Dendritic cell treated with granulocyte-macrophage colony-stimulating factor and Interleukin-4, amounts not matched to agents 40 ng/mL and 50 ng/mL, for 4 days (primary cell): Measurements from ENCODE around the gene APOBR.
"Not testable (repeated sequence)": the region's sequence is repeated elsewhere in the genome, so short reads cannot be mapped to it uniquely, and the experiment has no call there.

Experiments
- H3K27ac Mint-ChIP-seq: one replicate; pipeline ENCODE4 v1.8.0; 2022; ENCODE audit warnings: mild to moderate bottlenecking, mixed read lengths
- H3K27me3 Mint-ChIP-seq: one replicate; pipeline ENCODE4 v1.8.0; 2022; ENCODE audit warnings: mild to moderate bottlenecking, mixed read lengths
- H3K36me3 Mint-ChIP-seq: one replicate; pipeline ENCODE4 v1.8.0; 2022; ENCODE audit warnings: low read depth, mixed read lengths
- H3K4me1 Mint-ChIP-seq: one replicate; pipeline ENCODE4 v1.8.0; 2022; ENCODE audit warnings: low read depth, mixed read lengths
- H3K4me3 Mint-ChIP-seq: one replicate; pipeline ENCODE4 v1.8.0; 2022; ENCODE audit warnings: mild to moderate bottlenecking, moderate library complexity, mixed read lengths
- H3K9me3 Mint-ChIP-seq: one replicate; pipeline ENCODE4 v1.8.0; 2022; ENCODE audit warnings: mixed read lengths
- intact Hi-C: fragments of 100-400 bp; cut with micrococcal nuclease; formaldehyde crosslinking; loops from one replicate; pipeline ENCODE4 v1.15.0; 2022

The APOBR gene

DNA sequence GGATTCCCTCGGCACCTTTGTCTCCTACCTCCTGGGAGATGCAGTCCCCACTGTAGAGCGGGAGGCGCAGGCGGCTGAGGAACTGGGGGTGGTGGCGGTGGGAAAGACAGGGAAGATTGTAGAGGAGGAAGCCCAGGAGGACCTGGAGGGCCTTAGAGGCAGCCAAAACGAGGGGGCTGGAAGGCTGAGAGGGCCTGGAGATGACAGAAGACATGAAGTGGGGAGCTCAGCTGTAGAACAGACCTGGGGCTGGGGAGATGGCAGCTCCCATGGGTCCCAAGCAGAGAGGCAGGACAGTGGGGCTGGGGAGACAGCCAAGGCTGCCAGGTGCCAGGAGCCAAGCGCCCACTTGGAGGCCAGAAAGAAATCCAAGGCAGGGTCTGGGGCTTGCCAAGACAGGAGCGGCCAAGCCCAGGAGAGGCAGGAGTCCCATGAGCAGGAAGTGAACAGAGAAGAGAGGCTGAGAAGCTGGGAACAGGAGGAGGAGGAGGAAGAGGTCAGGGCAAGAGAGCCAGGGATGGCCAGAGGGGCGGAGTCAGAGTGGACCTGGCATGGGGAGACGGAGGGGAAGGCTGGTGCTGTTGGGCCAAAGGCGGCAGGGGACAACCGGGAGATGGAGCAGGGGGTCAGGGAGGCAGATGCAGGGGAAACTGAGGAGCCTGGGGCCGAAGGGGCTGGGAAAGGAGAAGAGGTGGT is 803 bp downstream of the APOBR start:
- Mint-ChIP-seq H3K4me1 (peaks cover 71% of the 10 kb centered on the region), H3K36me3 (peaks cover 62% of the 10 kb centered on the region), H3K4me3 (peak overlapping the region; percentile 88), H3K27ac (peak overlapping the region; percentile 96), H3K9me3 (no peaks in the 10 kb centered on the region), H3K27me3 (no peaks in the 10 kb centered on the region)
- intact Hi-C loops, result no loop called here

DNA sequence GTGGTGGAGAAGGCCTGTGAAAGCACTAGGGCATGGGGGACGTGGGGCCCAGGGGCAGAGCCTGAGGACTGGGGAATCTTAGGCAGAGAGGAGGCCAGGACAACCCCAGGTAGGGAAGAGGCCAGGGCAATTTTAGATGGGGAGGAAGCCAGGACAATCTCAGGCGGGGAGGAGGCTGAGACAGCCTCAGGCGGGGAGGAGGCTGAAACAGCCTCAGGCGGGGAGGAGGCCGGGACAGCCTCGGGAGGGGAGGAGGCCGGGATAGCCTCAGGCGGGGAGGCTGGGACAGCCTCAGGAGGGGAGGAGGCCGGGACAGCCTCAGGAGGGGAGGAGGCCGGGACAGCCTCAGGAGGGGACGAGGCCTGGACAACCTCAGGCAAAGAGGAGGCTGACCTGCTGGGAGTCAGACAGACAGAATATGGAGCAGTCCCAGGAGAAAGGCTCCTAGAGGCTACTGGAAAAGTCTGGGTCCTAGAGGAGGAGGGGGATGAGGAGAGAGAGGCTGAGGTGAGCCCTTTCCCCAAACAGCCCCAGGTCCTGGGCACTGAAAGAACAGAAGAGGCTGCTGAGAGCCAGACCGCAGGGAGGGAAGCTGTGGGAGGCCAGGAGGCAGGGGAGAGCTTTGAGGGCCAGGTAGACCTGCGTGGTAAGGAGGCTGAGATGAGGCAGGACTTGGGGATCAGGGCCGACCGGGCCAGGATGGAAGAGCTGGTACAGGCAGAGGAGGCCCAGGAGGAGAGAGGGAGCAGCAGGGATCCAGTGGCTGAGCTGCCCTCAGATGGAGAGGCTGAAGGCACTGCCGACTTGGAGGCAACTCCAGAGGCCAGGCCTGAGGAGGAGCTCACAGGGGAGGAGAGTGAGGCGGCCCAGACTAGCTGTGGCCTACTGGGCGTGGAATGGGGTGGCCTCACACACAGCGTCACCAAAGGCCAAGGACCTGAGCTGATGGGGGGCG is 1.6 kb downstream of the APOBR start:
- Mint-ChIP-seq H3K4me3 (peak overlapping the region; percentile 88), H3K27me3 (no peaks in the 10 kb centered on the region), H3K9me3 (no peaks in the 10 kb centered on the region), H3K36me3 (peaks cover 59% of the 10 kb centered on the region), H3K4me1 (peaks cover 76% of the 10 kb centered on the region), H3K27ac (peak overlapping the region; percentile 96)
- intact Hi-C loops, result no loop called here

DNA sequence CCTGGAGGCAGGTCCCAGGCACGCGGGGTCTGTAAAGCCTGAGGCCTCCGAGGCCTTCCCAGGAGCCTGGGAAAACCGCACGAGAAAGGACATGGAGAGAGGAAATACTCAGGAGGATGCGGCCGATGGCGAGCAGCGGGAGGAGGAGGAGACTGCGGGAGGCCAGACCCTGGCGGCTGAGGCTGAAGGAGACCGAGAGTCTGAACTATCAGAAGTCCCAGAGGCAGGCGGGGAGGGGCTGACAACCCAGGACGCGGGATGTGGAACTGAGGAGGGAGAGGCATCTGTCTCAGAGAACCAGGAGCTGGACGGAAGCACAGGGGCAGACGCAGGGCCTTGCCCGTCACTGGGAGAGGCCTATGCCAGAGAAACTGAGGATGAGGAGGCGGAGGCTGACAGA is 2.4 kb downstream of the APOBR start:
- intact Hi-C loops, result no loop called here
- Mint-ChIP-seq H3K27me3 (no peaks in the 10 kb centered on the region), H3K27ac (peak overlapping the region; percentile 96), H3K36me3 (peaks cover 51% of the 10 kb centered on the region), H3K4me3 (peak overlapping the region; percentile 88), H3K4me1 (peaks cover 71% of the 10 kb centered on the region), H3K9me3 (no peaks in the 10 kb centered on the region)

DNA sequence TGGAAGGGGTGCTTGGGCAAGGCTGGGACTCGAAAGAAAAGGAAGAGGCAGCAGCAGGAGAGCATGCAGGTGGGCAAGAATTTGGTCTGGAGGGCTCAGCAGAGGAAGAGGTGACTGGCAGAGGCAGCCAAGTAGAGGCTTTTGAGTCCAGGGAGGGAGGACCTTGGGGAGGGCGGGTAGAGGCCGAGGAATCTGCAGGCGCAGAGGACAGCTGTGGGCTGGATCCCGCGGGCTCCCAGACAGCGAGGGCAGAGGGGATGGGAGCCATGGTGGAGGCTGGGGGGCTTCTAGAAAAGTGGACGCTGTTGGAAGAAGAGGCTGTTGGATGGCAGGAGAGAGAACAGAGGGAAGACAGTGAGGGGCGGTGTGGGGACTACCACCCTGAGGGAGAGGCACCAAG is 2.9 kb downstream of the APOBR start:
- H3K27me3 Mint-ChIP-seq, result no peaks in the 10 kb centered on the region
- peak overlapping the region; percentile 88 for H3K4me3 Mint-ChIP-seq
- peak overlapping the region; percentile 96 for H3K27ac Mint-ChIP-seq
- no peaks in the 10 kb centered on the region for H3K9me3 Mint-ChIP-seq
- intact Hi-C loops, result no loop called here
- peaks cover 49% of the 10 kb centered on the region for H3K36me3 Mint-ChIP-seq
- peaks cover 71% of the 10 kb centered on the region for H3K4me1 Mint-ChIP-seq

DNA sequence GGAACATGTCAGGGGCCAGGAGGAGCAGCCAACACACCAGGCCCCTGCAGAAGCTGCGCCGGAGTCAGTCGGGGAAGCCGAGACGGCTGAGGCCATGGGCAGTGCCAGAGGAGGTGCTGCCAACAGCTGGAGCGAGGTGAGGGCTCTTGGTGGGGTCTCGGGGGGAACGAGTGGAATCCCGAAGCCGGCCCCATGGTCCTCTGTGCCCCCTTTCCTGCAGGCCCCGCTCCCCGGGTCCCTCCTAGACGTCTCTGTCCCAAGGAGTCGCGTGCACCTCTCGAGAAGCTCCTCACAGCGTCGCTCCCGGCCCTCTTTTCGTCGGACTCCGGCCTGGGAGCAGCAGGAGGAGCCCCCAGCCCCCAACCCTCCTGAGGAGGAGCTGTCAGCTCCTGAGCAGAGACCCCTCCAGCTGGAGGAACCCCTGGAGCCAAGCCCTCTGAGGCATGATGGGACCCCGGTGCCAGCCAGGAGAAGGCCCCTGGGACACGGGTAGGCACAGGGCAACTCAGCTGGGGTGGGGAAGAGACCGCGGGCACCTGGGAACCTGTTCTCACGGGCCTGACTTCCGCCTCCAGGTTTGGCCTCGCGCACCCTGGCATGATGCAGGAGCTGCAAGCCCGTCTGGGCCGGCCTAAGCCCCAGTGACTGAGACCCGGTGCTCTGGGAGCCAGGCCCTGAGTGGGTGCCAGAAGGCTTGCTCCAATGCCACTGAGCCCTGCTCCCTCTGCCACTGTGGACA is 3.6 kb downstream of the APOBR start:
- Mint-ChIP-seq H3K27ac (peak overlapping the region; percentile 96), H3K27me3 (no peaks in the 10 kb centered on the region), H3K36me3 (peaks cover 49% of the 10 kb centered on the region), H3K4me3 (no peak overlapping the region), H3K4me1 (peaks cover 68% of the 10 kb centered on the region), H3K9me3 (no peaks in the 10 kb centered on the region)
- intact Hi-C loops, result no loop called here

DNA sequence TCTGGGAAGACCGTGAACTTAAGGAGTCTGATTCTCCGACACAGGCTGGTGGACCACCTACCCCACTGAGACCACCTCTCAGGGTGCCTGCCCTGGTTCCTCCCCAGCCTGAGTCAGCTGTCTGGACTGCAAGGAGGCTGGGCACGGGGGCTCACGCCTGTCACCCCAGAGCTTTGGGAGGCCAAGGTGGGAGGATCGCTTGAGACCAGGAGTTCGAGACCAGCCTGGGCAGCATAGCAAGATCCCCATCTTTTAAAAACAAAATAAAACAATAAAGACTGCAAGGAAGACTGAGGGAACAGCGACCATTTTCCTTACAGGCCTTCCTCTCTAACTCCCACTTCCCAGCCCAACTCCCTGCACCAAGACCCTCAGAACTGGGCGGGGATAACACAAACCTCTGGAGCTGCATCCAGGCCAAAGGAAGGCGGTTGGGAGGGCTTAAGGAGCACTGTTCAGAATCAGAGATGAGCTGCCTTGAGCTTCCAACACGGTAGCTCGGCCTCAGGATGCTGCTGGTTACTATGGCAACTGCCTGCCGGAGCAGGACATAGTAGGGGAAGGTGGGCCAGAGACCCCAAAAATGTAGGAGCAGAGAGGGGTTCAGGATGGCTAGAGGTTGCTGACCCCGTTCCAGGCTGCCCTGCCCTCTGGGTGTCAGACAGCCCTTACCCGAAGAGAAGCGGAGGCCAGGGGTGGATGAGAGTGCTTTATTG is 4.4 kb downstream of the APOBR start:
- peaks cover 64% of the 10 kb centered on the region for H3K4me1 Mint-ChIP-seq

DNA sequence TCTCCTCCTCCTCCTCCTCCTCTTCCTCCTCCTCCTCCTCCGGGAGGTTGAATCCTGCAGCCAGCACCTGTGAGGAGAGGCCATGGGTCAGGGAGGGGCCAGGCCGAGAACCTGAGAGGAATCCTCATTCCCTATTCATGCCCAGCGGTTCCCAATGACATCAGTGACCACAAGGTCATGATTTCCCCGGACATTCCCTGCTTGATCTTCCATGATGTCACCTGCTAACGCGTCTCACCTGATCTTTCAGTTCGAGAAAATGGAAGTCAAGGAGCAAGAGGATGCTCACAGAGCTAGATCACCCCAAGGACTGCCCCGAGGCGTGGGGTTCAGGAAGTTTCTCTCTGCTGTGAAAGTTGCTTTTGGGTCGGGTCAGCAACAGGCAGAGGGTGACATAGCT is 5.4 kb downstream of the APOBR start:
- no peaks in the 10 kb centered on the region for H3K27me3 Mint-ChIP-seq
- H3K4me1 Mint-ChIP-seq, result peaks cover 58% of the 10 kb centered on the region
- intact Hi-C loops, result no loop called here
- H3K9me3 Mint-ChIP-seq, result no peaks in the 10 kb centered on the region
- H3K36me3 Mint-ChIP-seq, result peaks cover 45% of the 10 kb centered on the region
- no peak overlapping the region for H3K4me3 Mint-ChIP-seq
- no peak overlapping the region for H3K27ac Mint-ChIP-seq

More for the DNA sequence above, 4.4 kb downstream of the APOBR start:
- no peaks in the 10 kb centered on the region for H3K27me3 Mint-ChIP-seq
- intact Hi-C loops, result no loop called here
- H3K4me3 Mint-ChIP-seq, result no peak overlapping the region
- no peak overlapping the region for H3K27ac Mint-ChIP-seq
- H3K9me3 Mint-ChIP-seq, result no peaks in the 10 kb centered on the region
- peaks cover 49% of the 10 kb centered on the region for H3K36me3 Mint-ChIP-seq

DNA sequence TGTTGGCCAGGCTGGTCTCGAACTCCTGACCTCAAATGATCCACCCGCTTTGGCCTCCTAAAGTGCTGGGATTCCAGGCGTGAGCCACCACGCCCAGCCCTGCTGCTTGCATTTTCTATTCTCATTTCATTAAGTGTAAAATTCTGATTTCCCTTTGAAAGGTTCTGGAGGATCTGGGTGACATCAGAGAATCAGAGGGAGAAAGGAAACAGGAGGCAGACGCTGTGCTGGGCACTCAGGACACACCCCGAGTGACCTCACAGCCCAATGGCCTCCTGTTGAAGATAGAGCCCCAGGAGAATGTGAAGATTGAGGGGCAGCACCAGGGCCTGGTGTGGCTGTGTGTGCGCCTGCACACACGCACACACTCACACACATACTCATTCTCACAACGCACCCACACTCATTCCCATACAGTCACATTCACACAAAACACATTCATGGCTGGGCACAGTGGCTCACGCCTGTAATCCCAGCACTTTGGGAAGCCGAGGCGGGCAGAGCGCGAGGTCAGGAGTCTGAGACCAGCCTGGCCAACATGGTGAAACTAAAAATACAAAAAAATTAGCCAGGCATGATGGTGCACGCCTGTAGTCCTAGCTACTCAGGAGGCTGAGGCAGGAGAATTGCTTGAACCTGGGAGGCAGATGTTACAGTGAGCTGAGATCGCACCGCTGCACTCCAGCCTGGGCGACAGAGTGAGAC is 6.2 kb downstream of the APOBR start:
- peaks cover 52% of the 10 kb centered on the region for H3K4me1 Mint-ChIP-seq
- H3K27me3 Mint-ChIP-seq, H3K27ac Mint-ChIP-seq, H3K4me3 Mint-ChIP-seq, H3K9me3 Mint-ChIP-seq, intact Hi-C loops: not testable (repeated sequence)
- H3K36me3 Mint-ChIP-seq, result peaks cover 37% of the 10 kb centered on the region

DNA sequence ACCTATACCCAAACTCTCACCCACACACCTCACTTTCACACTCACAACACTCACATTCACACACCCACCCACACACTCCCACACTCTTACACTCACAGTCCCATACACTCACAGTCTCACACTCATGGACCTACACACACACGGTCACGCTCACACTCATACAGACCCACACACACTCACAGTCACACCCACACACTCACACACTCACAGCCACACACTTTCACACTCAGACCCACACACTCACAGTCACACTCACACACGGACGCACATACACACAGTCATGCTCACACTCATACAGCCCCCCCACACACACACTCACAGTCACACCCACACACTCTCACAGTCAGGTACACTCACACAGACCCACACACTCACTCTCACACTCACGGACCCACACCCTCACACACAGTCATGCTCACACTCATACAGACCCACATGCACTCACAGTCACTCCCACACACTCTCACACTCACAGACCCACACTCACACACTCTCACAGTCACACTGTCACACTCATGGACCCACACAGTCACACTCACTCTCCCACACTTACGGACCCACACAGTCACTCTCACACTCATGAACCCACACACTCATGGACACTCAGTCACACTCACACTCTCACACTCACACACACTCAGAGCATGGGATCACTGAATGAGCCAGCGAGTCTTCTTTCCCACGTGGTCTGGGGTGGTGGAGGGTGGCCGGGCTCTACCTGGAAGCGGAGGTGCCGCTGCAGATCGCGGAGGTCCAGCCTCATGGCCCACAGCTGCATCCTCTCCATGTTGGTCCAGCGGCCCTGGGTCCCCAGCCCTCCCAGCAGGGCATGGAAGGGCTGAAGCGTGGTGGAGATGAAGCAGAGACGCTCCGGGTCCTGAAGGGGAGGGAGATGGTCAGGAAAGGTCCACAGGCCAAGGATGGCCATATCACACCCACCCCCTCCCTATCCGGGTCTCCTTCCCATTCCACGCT is 7.1 kb downstream of the APOBR start:
- H3K4me3 Mint-ChIP-seq, result no peak overlapping the region
- no peak overlapping the region for H3K27ac Mint-ChIP-seq
- no peaks in the 10 kb centered on the region for H3K9me3 Mint-ChIP-seq
- intact Hi-C loops, result no loop called here
- no peaks in the 10 kb centered on the region for H3K27me3 Mint-ChIP-seq
- peaks cover 28% of the 10 kb centered on the region for H3K36me3 Mint-ChIP-seq
- peaks cover 52% of the 10 kb centered on the region for H3K4me1 Mint-ChIP-seq

DNA sequence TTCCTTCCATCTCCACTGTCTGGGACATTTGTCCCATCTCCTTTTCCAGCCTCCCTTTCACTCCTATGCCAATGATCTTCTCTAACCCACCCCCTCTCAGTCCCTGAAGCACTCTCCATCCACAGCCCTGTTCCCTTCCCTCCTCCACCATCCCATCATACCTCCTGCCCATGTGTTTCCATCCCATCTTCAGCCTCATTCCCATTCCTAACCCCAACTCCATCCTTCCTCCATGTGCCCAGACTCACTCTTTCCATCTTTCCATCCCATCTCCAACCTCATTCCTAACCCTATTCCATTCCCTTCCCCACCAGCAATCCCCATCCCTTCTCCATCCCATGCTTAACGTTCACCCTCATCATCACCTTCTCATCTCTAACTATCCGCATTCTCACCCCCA is 7.8 kb downstream of the APOBR start:
- H3K9me3 Mint-ChIP-seq, result no peaks in the 10 kb centered on the region
- H3K27me3 Mint-ChIP-seq, result no peaks in the 10 kb centered on the region
- H3K4me3 Mint-ChIP-seq, result no peak overlapping the region
- intact Hi-C loops, result no loop called here
- peaks cover 52% of the 10 kb centered on the region for H3K4me1 Mint-ChIP-seq
- H3K27ac Mint-ChIP-seq, result no peak overlapping the region
- H3K36me3 Mint-ChIP-seq, result peaks cover 20% of the 10 kb centered on the region

DNA sequence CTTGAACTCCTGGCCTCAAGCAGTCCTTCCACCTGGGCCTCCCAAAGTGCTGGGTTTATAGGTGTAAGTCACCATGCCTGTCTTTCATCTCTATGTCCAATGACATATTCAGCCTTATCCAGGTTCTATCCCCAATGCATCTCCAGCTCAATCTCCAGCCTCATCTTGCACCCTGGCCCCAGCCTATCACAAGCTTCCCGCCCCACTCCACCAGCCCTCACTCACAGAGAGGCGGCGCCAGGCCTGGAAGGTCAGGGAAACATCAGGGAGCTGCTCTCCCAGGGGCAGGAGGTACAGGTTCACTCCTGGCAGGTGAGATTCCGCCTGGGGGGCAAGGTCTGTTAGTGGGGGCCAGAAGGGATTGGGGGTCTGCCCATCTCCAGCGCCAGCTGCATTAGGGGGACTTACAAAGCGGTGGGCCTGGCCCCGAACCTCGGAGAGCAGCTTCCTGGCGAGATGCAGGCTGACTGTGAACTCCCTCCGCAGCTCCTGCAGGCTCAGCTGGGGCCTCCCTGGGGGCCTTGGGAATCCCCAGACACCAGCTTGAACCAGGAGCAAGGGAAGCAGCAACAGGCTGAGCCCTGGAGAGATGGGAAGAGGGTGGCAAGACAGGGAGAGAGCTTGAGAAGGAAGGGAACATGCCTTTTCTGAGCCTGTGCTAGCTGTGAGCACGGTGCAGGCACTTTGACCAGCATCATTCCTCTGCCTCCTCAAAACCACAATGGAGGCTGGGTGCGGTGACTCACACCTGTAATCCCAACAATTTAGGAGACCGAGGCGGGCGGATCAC is 9.2 kb downstream of the APOBR start:
- H3K9me3 Mint-ChIP-seq, result no peaks in the 10 kb centered on the region
- intact Hi-C loops, result no loop called here
- no peak overlapping the region for H3K27ac Mint-ChIP-seq
- no peaks in the 10 kb centered on the region for H3K27me3 Mint-ChIP-seq
- peaks cover 7% of the 10 kb centered on the region for H3K36me3 Mint-ChIP-seq
- H3K4me3 Mint-ChIP-seq, result no peak overlapping the region
- peaks cover 54% of the 10 kb centered on the region for H3K4me1 Mint-ChIP-seq
